ENCODE measurements around the gene MTMR11. TPM values are rescaled to one million over a fixed set of nuclear protein-coding genes. Genes with fewer than 3 reads are reported as not detected.

The MTMR11 gene
- total and polyA plus RNA-seq, 9 of the 15 experiments (the other 6 are each of a cell fraction or from before 2014, with no cell fraction given) = 0.09 to 1.6 (median 0.51) TPM

GRCh38 chr1:149927563-149928400, 8.9 kb downstream of the MTMR11 start, which contains the start of gene SF3B4 (continued):
- TF ChIP-seq MLLT1 (IDR thresholded peaks at IDR 0.05) = 0 out of 4 replicates have a peak, but pooled peaks of 1 of the 2 experiments have one; percentile 21
- peak; percentile 65 for TF ChIP-seq TFAP4 (CRISPR knock-in tag; IDR thresholded peaks at IDR 0.05; ENCODE audit: borderline replicate concordance)
- no peak for TF ChIP-seq ELK3 (CRISPR knock-in tag; IDR thresholded peaks at IDR 0.05)
- TF ChIP-seq RBFOX2 (IDR thresholded peaks at IDR 0.05; ENCODE audit: low read depth, low read length) = peak; percentile 95
- no peak for TF ChIP-seq SRSF9 (IDR thresholded peaks at IDR 0.05; ENCODE audit: borderline replicate concordance, low read depth, low read length)
- TF ChIP-seq ASH1L (IDR thresholded peaks at IDR 0.05; ENCODE audit: borderline replicate concordance, low read depth, partially characterized antibody) = no peak
- TF ChIP-seq CBFA2T3 (IDR thresholded peaks at IDR 0.05) = no peak
- TF ChIP-seq ZNF217 (CRISPR knock-in tag; IDR thresholded peaks at IDR 0.05) = no peak
- TF ChIP-seq ZBTB43 (CRISPR knock-in tag; IDR thresholded peaks at IDR 0.05) = 0 out of 2 replicates have a peak, but pooled peaks have one; percentile 43
- peak; percentile 93 for TF ChIP-seq C11orf30 (IDR thresholded peaks at IDR 0.05; ENCODE audit: low read depth)
- TF ChIP-seq KDM1A (IDR thresholded peaks at IDR 0.05) = no peak
- no peak for TF ChIP-seq ZNF449 (CRISPR knock-in tag; IDR thresholded peaks at IDR 0.05)
- TF ChIP-seq GATAD2B (IDR thresholded peaks at IDR 0.05; ENCODE audit: borderline replicate concordance) = no peak
- peak; percentile 70; the same call in 1 of the 2 replicates for TF ChIP-seq DIDO1 (tag; IDR thresholded peaks at IDR 0.05; ENCODE audit: low read depth)
- peak in 1 of 3 experiments; percentile 77; a peak in 2 of 6 replicates for TF ChIP-seq ZBTB11 (CRISPR knock-in tag; IDR thresholded peaks at IDR 0.05)
- peak; percentile 27; the same call in 1 of the 2 replicates for TF ChIP-seq CEBPB (tag; IDR thresholded peaks at IDR 0.05)

Measured in K562 (cell line).